Urothelium cell line (cell line): ENCODE measurements around the gene IL33.
A peak's percentile ranks its signal among the peaks of the same experiment; 100 is the strongest.

Experiments
- DNase-seq: peaks from one replicate; pipeline ENCODE4 v3.0.0; 2011; ENCODE audit warnings: low spot score, mixed read lengths
- FAIRE-seq: peaks from 2 replicates; lab custom pipeline; 2011; peaks lifted over from hg19 to GRCh38; lab: Jason Lieb, UNC

The IL33 gene

DNA sequence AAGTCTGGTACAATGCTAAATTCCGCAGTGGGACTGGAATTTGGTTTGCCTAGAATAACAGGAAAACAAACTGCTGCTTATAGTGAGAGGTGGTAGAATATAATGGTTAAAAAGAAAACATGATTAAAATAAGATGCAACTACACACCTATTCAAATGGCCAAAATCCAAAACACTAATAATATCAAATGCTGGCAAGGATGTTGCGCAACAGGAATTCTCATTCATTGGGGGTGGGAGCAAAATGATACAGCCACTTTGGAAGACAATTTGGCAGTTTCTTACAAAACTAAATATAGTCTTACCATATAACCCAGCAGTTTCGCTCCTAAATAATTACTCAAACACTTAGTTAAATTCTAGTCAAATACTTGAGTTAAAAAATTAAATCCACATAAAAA is 61.8 kb downstream of the IL33 start:
- DNase-seq (no peak), FAIRE-seq (no peak)

DNA sequence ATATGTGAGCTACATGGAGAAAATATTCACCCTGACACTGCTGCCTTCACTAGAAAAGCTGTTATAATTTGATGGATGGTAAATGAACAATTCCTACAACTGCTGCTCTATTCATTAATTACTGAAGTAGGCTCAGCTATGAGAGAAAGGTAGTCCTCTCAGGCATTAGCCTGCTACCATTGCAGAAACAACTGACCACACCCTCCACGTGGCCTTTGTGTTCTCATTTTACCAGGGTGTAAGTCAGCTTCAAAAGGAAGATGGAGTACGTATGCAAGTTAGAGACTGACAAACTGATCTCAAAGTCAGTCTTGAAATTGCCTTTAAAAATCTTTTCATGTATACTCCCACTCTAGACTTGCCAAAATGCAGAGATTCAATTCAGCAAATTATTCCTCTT is 86.3 kb downstream of the IL33 start:
- FAIRE-seq (no peak), DNase-seq (no peak)

DNA sequence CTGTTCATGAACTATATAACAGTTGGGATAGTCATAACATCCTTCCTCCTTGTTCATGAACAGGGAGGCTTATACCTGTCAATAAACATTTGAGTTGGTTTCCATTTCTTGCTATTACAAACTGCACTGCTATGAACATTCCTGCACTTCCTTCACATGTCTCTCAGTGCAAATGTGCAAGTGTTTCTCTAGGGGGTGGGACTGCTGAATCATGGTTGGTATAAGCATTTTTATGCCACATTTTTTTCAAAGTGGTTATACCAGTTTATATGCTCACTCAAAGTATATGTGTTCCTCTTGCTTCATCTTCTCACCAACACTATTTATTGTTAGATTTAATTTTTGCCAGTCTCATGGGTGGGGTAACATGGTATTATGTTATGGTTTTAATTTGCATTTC is 86.8 kb downstream of the IL33 start:
- FAIRE-seq (no peak), DNase-seq (no peak)

DNA sequence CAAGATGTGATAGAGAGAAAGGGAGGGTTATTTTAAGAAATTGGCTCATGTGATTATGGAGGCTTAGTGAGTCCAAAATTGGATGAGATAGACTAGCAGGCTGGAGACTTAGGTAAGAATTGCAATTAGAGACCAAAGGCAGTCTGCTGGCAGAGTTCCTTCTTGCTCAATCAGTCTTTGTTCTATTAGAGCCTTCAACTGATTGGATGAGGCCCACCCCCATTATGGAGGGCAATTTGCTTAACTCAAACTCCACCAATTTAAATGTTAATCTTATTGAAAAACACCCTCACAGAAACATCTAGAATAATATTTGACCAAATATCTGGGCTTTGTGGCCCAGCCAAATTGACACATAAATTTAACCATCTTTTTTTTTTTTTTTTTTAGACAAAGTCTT is 88.6 kb downstream of the IL33 start:
- DNase-seq (no peak), FAIRE-seq (no peak)

DNA sequence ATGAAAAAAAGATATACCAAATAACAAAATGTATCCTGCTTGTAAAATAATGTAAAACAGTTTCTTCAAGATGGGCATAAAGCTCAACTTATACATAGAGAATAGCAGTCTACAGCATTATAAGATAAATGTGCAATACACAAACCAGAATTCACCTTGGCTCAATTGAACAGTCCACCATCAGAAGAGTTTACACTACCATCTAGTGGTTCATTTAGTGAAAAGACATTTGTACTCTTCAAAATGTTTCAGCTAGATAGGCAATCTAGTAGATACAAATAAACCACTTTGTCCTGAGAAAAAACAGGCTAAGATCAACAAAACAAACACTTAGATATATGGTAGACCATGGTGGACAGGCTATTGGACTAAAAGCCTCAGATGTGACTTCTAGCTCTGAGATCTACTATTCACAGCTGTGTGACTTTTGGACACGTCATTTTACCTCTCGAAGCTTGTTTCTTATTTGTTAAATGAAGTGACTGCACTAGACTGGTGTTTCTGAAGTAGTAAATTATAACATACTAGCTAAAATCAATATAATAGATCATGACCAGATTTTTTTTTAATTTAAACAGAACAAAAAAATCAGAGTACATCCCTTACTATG is 90.5 kb downstream of the IL33 start:
- DNase-seq: peak; percentile 10
- no peak for FAIRE-seq
